Measurements from ENCODE around the gene SPATA31E1.

DNA sequence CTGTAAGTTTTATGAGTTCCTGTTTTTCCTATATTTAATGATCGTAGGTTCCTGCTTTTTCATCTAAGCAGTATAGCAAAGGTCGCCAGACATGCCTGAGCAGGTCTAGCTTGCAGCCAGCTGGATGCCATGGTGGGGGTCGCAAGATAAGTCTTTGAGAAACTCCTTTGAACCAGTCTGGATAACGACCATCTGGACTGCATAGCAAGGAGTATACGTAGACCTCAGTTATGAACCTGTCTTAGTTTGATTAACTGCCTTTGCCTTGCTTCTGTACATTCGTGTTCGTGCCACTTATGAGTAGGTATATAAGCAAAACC, 8.4 kb upstream of the SPATA31E1 start:
- TF ChIP-seq, protein P1, sequence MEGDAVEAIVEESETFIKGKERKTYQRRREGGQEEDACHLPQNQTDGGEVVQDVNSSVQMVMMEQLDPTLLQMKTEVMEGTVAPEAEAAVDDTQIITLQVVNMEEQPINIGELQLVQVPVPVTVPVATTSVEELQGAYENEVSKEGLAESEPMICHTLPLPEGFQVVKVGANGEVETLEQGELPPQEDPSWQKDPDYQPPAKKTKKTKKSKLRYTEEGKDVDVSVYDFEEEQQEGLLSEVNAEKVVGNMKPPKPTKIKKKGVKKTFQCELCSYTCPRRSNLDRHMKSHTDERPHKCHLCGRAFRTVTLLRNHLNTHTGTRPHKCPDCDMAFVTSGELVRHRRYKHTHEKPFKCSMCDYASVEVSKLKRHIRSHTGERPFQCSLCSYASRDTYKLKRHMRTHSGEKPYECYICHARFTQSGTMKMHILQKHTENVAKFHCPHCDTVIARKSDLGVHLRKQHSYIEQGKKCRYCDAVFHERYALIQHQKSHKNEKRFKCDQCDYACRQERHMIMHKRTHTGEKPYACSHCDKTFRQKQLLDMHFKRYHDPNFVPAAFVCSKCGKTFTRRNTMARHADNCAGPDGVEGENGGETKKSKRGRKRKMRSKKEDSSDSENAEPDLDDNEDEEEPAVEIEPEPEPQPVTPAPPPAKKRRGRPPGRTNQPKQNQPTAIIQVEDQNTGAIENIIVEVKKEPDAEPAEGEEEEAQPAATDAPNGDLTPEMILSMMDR (IDR thresholded peaks at IDR 0.05): no peak
- TF ChIP-seq, protein P2, sequence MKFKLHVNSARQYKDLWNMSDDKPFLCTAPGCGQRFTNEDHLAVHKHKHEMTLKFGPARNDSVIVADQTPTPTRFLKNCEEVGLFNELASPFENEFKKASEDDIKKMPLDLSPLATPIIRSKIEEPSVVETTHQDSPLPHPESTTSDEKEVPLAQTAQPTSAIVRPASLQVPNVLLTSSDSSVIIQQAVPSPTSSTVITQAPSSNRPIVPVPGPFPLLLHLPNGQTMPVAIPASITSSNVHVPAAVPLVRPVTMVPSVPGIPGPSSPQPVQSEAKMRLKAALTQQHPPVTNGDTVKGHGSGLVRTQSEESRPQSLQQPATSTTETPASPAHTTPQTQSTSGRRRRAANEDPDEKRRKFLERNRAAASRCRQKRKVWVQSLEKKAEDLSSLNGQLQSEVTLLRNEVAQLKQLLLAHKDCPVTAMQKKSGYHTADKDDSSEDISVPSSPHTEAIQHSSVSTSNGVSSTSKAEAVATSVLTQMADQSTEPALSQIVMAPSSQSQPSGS (CRISPR knock-in tag; IDR thresholded peaks at IDR 0.05; ENCODE audit: borderline replicate concordance, low read depth): no peak
- TF ChIP-seq, protein P3, sequence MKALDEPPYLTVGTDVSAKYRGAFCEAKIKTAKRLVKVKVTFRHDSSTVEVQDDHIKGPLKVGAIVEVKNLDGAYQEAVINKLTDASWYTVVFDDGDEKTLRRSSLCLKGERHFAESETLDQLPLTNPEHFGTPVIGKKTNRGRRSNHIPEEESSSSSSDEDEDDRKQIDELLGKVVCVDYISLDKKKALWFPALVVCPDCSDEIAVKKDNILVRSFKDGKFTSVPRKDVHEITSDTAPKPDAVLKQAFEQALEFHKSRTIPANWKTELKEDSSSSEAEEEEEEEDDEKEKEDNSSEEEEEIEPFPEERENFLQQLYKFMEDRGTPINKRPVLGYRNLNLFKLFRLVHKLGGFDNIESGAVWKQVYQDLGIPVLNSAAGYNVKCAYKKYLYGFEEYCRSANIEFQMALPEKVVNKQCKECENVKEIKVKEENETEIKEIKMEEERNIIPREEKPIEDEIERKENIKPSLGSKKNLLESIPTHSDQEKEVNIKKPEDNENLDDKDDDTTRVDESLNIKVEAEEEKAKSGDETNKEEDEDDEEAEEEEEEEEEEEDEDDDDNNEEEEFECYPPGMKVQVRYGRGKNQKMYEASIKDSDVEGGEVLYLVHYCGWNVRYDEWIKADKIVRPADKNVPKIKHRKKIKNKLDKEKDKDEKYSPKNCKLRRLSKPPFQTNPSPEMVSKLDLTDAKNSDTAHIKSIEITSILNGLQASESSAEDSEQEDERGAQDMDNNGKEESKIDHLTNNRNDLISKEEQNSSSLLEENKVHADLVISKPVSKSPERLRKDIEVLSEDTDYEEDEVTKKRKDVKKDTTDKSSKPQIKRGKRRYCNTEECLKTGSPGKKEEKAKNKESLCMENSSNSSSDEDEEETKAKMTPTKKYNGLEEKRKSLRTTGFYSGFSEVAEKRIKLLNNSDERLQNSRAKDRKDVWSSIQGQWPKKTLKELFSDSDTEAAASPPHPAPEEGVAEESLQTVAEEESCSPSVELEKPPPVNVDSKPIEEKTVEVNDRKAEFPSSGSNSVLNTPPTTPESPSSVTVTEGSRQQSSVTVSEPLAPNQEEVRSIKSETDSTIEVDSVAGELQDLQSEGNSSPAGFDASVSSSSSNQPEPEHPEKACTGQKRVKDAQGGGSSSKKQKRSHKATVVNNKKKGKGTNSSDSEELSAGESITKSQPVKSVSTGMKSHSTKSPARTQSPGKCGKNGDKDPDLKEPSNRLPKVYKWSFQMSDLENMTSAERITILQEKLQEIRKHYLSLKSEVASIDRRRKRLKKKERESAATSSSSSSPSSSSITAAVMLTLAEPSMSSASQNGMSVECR (CRISPR knock-in tag; IDR thresholded peaks at IDR 0.05; ENCODE audit: borderline replicate concordance): no peak
- no peak for TF ChIP-seq CREB1 (CRISPR knock-in tag; IDR thresholded peaks at IDR 0.05)

All from WTC11 (cell line).